ENCODE results near the gene RSPH4A. TPM values are rescaled to one million over a fixed set of nuclear protein-coding genes. Genes with fewer than 3 reads are reported as not detected.
"Not testable (repeated sequence)": the region's sequence is repeated elsewhere in the genome, so short reads cannot be mapped to it uniquely, and the experiment has no call there.

The RSPH4A gene
- total and polyA plus RNA-seq, 4 donors: 0.48 to 0.68 (median 0.51) TPM; not detected in 1

DNA sequence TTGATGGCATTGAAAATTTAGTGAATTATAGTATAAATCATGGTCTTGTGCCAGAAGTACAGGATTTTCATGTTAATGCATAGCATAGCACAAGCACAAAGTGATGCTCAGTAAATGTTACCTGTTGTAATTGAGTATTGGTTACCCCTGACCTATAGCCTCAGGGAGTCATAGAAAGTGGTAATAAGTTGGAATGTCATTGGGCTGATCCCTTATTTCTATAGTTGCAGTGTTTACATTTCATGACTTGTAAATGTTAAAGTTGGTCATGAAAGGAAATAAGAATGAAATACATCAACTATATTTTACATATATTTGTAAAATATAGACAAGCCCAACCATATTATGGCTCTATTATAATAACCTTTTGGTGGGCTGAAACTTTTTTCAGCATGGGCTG lies 37.9 kb upstream of the RSPH4A start:
- intact Hi-C loops (cut with DNase I): no loop called here
- H3K27ac ChIP-seq (ENCODE audit: low read depth in 1 of 2, low read length in 2 of 2): no peak overlapping the region
- no peak overlapping the region for H3K4me3 ChIP-seq (ENCODE audit: low read length in 2 of 2)
- DNase-seq (no peak), ATAC-seq (ENCODE audit: low FRiP score) (no peak)
- H3K4me1 ChIP-seq (ENCODE audit: control insufficient read depth in 1 of 2, insufficient read depth in 2 of 2, low read length in 2 of 2): peaks cover 0 to 1% of the 10 kb centered on the region in 2 donors
- no peaks in the 10 kb centered on the region for H3K27me3 ChIP-seq (ENCODE audit: control insufficient read depth in 1 of 2, insufficient read depth in 2 of 2, low read length in 1 of 2)
- no peaks in the 10 kb centered on the region for H3K36me3 ChIP-seq (ENCODE audit: control insufficient read depth in 1 of 2, insufficient read depth in 2 of 2, low read length in 1 of 2)
- no peaks in the 10 kb centered on the region for H3K9me3 ChIP-seq (ENCODE audit: control insufficient read depth, low read length)

GRCh38 chr6:116579143-116579542 lies 37.1 kb upstream of the RSPH4A start:
- Histone ChIP-seq H3K4me1 (ENCODE audit: control insufficient read depth in 1 of 2, insufficient read depth in 2 of 2, low read length in 2 of 2) (peaks cover 0 to 1% of the 10 kb centered on the region in 2 donors), H3K27me3 (ENCODE audit: control insufficient read depth in 1 of 2, insufficient read depth in 2 of 2, low read length in 1 of 2) (no peaks in the 10 kb centered on the region), H3K4me3 (ENCODE audit: low read length in 2 of 2) (no peak overlapping the region), H3K36me3 (ENCODE audit: control insufficient read depth in 1 of 2, insufficient read depth in 2 of 2, low read length in 1 of 2) (peaks cover 0 to 2% of the 10 kb centered on the region in 2 donors), H3K9me3 (ENCODE audit: control insufficient read depth, low read length) (no peaks in the 10 kb centered on the region), H3K27ac (ENCODE audit: low read depth in 1 of 2, low read length in 2 of 2) (no peak overlapping the region)
- intact Hi-C loops (cut with DNase I): no loop called here
- ATAC-seq (ENCODE audit: low FRiP score) (no peak), DNase-seq (no peak)
- WGBS, 2 donors: 72 to 94% methylated on average over 1 of the region's 1 CpG

DNA sequence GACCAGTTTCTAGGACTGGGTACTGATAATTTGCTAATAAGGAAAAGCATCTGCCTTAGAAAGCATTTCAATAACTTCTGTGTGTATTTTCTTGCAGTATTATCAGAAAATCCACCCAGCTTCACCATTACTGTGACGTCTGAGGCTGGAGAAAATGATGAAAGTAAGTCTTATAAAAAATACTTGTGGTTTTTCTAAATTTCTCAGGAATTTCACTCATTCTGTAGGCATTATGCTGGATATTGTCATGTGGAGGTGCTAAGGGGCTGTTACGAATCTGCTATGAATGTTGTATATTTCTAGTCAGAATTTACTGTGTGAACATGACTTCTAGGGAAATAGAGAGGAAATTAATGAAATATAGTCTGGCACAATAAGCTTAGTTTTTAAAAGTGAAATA lies 36.1 kb upstream of the RSPH4A start:
- peaks cover 0 to 1% of the 10 kb centered on the region in 2 donors for H3K4me1 ChIP-seq (ENCODE audit: control insufficient read depth in 1 of 2, insufficient read depth in 2 of 2, low read length in 2 of 2)
- no peak for DNase-seq
- H3K36me3 ChIP-seq (ENCODE audit: control insufficient read depth in 1 of 2, insufficient read depth in 2 of 2, low read length in 1 of 2): peaks cover 0 to 4% of the 10 kb centered on the region in 2 donors
- ATAC-seq (ENCODE audit: low FRiP score): no peak
- no peaks in the 10 kb centered on the region for H3K9me3 ChIP-seq (ENCODE audit: control insufficient read depth, low read length)
- no peak overlapping the region for H3K27ac ChIP-seq (ENCODE audit: low read depth in 1 of 2, low read length in 2 of 2)
- WGBS, 2 donors: 66 to 71% methylated on average over 2 of the region's 2 CpGs
- H3K27me3 ChIP-seq (ENCODE audit: control insufficient read depth in 1 of 2, insufficient read depth in 2 of 2, low read length in 1 of 2): no peaks in the 10 kb centered on the region
- H3K4me3 ChIP-seq (ENCODE audit: low read length in 2 of 2): no peak overlapping the region
- intact Hi-C loops (cut with DNase I): no loop called here

DNA sequence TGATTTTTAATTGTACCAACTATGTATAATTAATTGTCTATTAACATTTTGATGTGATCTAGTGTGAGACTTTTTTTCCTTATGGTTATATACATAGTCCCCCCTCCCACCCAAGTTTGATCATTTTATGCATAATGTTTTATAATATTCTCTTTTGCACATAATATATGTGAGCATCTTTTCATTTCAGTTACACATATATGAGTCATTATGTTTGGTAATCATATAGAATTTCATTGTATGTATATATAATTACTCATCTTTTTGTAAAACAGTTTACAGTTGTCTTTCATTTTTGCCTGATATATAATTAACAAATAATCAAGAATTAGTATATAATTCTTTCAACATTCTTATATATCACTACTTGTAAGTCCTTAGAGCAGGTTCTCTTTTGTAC lies 30.0 kb upstream of the RSPH4A start:
- H3K9me3 ChIP-seq (ENCODE audit: control insufficient read depth, low read length): no peaks in the 10 kb centered on the region
- no peak overlapping the region for H3K27ac ChIP-seq (ENCODE audit: low read depth in 1 of 2, low read length in 2 of 2)
- H3K36me3 ChIP-seq (ENCODE audit: control insufficient read depth in 1 of 2, insufficient read depth in 2 of 2, low read length in 1 of 2): peaks cover 0 to 4% of the 10 kb centered on the region in 2 donors
- ATAC-seq (ENCODE audit: low FRiP score) (no peak), DNase-seq (no peak)
- H3K4me1 ChIP-seq (ENCODE audit: control insufficient read depth in 1 of 2, insufficient read depth in 2 of 2, low read length in 2 of 2): no peaks in the 10 kb centered on the region
- no peaks in the 10 kb centered on the region for H3K27me3 ChIP-seq (ENCODE audit: control insufficient read depth in 1 of 2, insufficient read depth in 2 of 2, low read length in 1 of 2)
- intact Hi-C loops (cut with DNase I): no loop called here
- no peak overlapping the region for H3K4me3 ChIP-seq (ENCODE audit: low read length in 2 of 2)

- H3K27ac ChIP-seq (ENCODE audit: low read depth in 1 of 2, low read length in 2 of 2): no peak overlapping the region
- H3K27me3 ChIP-seq (ENCODE audit: control insufficient read depth in 1 of 2, insufficient read depth in 2 of 2, low read length in 1 of 2): no peaks in the 10 kb centered on the region
- H3K9me3 ChIP-seq (ENCODE audit: control insufficient read depth, low read length): no peaks in the 10 kb centered on the region
- intact Hi-C loops (cut with DNase I): no loop called here
- peaks cover 4 to 8% of the 10 kb centered on the region in 2 donors for H3K36me3 ChIP-seq (ENCODE audit: control insufficient read depth in 1 of 2, insufficient read depth in 2 of 2, low read length in 1 of 2)
- no peaks in the 10 kb centered on the region for H3K4me1 ChIP-seq (ENCODE audit: control insufficient read depth in 1 of 2, insufficient read depth in 2 of 2, low read length in 2 of 2)
- H3K4me3 ChIP-seq (ENCODE audit: low read length in 2 of 2): no peak overlapping the region
- WGBS, 2 donors: 94 to 98% methylated on average over 2 of the region's 2 CpGs
- DNase-seq: no peak
- ATAC-seq (ENCODE audit: low FRiP score): no peak
These were observed 29.5 kb upstream of the RSPH4A start for GRCh38 chr6:116586738-116587137.

- Histone ChIP-seq H3K27ac (ENCODE audit: low read depth in 1 of 2, low read length in 2 of 2) (no peak overlapping the region), H3K4me1 (ENCODE audit: control insufficient read depth in 1 of 2, insufficient read depth in 2 of 2, low read length in 2 of 2) (no peaks in the 10 kb centered on the region), H3K36me3 (ENCODE audit: control insufficient read depth in 1 of 2, insufficient read depth in 2 of 2, low read length in 1 of 2) (peaks cover 4 to 8% of the 10 kb centered on the region in 2 donors), H3K27me3 (ENCODE audit: control insufficient read depth in 1 of 2, insufficient read depth in 2 of 2, low read length in 1 of 2) (no peaks in the 10 kb centered on the region), H3K9me3 (ENCODE audit: control insufficient read depth, low read length) (no peaks in the 10 kb centered on the region), H3K4me3 (ENCODE audit: low read length in 2 of 2) (no peak overlapping the region)
- DNase-seq (no peak), ATAC-seq (ENCODE audit: low FRiP score) (no peak)
- 82 to 90% methylated on average over 3 of the region's 3 CpGs for WGBS, 2 donors
- intact Hi-C loops (cut with DNase I): no loop called here
These were observed 21.0 kb upstream of the RSPH4A start for GRCh38 chr6:116595247-116595646.

DNA sequence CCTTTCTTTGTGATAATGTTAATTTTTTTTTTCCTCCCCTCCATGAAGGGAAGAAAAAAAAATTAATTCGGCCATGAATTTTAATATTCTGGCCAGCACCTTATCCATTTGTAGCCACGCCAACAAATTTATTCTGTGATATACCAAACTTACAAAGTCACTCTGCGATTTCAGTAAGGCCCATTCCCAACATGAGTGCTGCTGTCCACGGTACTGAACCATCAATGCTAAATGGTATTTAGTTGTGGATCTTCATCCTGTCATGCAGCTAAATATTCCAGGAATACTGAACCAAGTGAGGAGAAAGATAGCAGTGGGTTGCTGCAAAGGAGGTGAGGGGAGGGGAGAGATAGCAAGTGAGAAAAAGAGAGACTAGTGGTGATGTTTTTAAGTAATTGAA lies 19.5 kb upstream of the RSPH4A start:
- H3K4me1 ChIP-seq (ENCODE audit: control insufficient read depth in 1 of 2, insufficient read depth in 2 of 2, low read length in 2 of 2): no peaks in the 10 kb centered on the region
- H3K27me3 ChIP-seq (ENCODE audit: control insufficient read depth in 1 of 2, insufficient read depth in 2 of 2, low read length in 1 of 2): no peaks in the 10 kb centered on the region
- no peak overlapping the region for H3K4me3 ChIP-seq (ENCODE audit: low read length in 2 of 2)
- DNase-seq (no peak), ATAC-seq (ENCODE audit: low FRiP score) (no peak)
- no peaks in the 10 kb centered on the region for H3K9me3 ChIP-seq (ENCODE audit: control insufficient read depth, low read length)
- H3K36me3 ChIP-seq (ENCODE audit: control insufficient read depth in 1 of 2, insufficient read depth in 2 of 2, low read length in 1 of 2): peaks cover 0 to 4% of the 10 kb centered on the region in 2 donors
- intact Hi-C loops (cut with DNase I): no loop called here
- H3K27ac ChIP-seq (ENCODE audit: low read depth in 1 of 2, low read length in 2 of 2): no peak overlapping the region
- WGBS, 2 donors: 65 to 70% methylated on average over 4 of the region's 4 CpGs

DNA sequence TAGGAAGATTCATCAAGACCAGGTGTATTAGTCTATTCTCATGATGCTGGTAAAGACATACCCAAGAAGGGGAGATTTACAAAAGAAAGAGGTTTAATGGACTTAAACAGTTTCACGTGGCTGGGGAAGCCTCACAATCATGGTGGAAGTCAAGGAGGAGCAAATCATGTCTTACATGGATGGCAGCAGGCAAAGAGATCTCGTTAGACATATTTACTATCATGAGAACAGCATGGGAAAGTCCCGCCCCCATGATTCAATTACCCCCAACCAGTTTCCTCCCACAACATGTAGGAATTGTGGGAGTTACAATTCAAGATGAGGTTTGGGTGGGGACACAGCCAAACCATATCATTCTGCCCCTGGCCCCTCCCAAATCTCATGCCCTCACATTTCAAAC lies 12.4 kb upstream of the RSPH4A start:
- intact Hi-C loops (cut with DNase I); H3K4me1 ChIP-seq (ENCODE audit: control insufficient read depth in 1 of 2, insufficient read depth in 2 of 2, low read length in 2 of 2); ATAC-seq (ENCODE audit: low FRiP score); H3K9me3 ChIP-seq (ENCODE audit: control insufficient read depth, low read length); H3K27me3 ChIP-seq (ENCODE audit: control insufficient read depth in 1 of 2, insufficient read depth in 2 of 2, low read length in 1 of 2); H3K27ac ChIP-seq (ENCODE audit: low read depth in 1 of 2, low read length in 2 of 2); H3K4me3 ChIP-seq (ENCODE audit: low read length in 2 of 2); DNase-seq; H3K36me3 ChIP-seq (ENCODE audit: control insufficient read depth in 1 of 2, insufficient read depth in 2 of 2, low read length in 1 of 2): not testable (repeated sequence)
- WGBS, 2 donors: 95% methylated on average over 3 of the region's 3 CpGs

GRCh38 chr6:116604868-116605267 lies 11.4 kb upstream of the RSPH4A start:
- not testable (repeated sequence) for H3K36me3 ChIP-seq (ENCODE audit: control insufficient read depth in 1 of 2, insufficient read depth in 2 of 2, low read length in 1 of 2)

More at GRCh38 chr6:116604868-116605267, 11.4 kb upstream of the RSPH4A start:
- H3K4me3 ChIP-seq (ENCODE audit: low read length in 2 of 2); H3K27ac ChIP-seq (ENCODE audit: low read depth in 1 of 2, low read length in 2 of 2); H3K9me3 ChIP-seq (ENCODE audit: control insufficient read depth, low read length); DNase-seq; ATAC-seq (ENCODE audit: low FRiP score); H3K4me1 ChIP-seq (ENCODE audit: control insufficient read depth in 1 of 2, insufficient read depth in 2 of 2, low read length in 2 of 2); intact Hi-C loops (cut with DNase I); H3K27me3 ChIP-seq (ENCODE audit: control insufficient read depth in 1 of 2, insufficient read depth in 2 of 2, low read length in 1 of 2): not testable (repeated sequence)
- WGBS, 2 donors: 70 to 81% methylated on average over 3 of the region's 3 CpGs
